Activated T-cell treated with anti-CD3 and anti-CD28 coated beads, Interleukin-2, amount 50 U/mL, for 1 hour (primary cell): Measurements from ENCODE around the gene C6orf52.

Experiments used
- DNase-seq: peaks from one replicate; pipeline ENCODE4 v3.0.0-alpha.2; 2020

The C6orf52 gene

DNA sequence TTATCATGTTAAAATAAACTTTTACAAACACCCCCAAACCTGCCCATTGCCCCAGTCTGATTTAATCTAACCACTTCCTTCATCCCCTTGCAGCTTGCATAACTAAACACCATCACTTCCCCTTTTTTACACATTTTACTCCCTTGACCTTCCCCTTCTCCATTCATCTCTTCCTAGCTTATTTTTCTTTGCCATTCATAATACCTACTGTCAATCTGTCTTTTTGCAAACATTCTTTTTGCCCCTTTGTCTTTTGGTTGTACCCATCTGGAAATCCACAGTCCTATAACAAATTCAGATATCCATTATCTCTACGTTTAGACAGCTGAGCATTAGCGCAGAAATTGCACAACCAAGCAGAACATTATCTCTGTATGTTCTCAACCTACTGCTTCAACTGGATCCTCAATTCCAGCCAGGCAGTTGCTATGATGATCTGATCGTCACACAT lies 51.2 kb downstream of the C6orf52 start:
- DNase-seq: no peak

GRCh38 chr6:10641528-10641927 lies 52.9 kb downstream of the C6orf52 start:
- DNase-seq: no peak

GRCh38 chr6:10640412-10640811 lies 54.0 kb downstream of the C6orf52 start:
- DNase-seq: no peak

DNA sequence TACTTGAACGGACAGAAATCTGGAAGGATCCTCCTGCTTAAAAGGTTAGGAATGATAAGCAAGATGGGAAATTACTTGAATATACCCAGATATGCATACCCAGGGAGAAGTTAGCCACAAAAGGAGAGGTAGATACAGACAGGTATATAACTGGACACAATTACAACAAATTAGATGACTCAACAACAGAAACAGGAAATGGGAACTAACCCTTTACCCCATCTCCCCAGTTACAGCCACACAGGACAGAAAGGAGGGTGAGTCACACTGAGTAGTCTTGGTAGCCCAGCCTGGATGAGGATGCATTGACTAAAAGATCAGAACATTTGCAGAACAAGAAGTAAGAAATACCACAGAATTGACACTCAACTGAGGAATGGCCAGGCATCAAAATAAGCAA lies 61.2 kb downstream of the C6orf52 start:
- no peak for DNase-seq

DNA sequence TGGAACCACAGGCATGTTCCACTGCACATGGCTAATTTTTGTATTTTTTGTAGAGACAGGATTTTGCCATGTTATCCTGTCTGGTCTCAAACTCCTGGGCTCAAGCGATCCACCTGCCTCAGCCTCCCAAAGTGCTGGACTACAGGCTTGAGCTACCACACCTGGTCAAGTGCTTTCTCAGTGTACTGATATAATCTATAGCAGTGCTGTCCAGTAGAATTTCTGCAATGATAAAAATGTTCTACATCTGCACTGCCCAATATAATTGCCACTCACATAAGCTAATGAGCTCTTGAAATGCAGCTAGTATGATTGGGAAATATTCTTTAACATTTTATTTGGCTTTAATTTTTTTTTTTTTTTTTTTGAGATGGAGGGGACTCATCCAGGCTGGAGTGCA lies 64.2 kb downstream of the C6orf52 start:
- no peak for DNase-seq

- DNase-seq: no peak
These were observed 66.6 kb downstream of the C6orf52 start for GRCh38 chr6:10627800-10628199.

DNA sequence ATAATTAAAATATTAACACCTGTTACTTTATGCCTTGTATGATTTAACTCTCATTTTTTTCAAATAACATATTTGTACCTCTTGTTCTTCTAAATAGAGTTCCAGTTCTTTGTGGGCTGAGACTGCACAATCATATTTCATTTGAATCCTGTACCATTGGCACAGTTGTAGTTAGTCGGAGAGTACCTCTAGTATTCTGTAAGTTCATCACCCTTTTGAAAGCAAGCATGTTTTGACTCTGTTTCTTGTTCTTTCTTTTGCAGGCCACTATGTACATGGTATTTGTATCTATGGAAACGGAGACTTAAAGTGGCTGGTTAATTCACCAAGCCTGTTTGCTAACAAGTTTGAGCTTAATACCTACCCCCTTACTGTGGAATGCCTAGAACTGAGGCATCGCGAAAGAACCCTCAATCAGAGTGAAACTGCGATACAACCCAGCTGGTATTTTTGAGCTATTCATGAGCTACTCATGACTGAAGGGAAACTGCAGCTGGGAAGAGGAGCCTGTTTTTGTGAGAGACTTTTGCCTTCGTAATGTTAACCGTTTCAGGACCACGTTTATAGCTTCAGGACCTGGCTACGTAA lies 68.2 kb downstream of the C6orf52 start:
- no peak for DNase-seq

DNA sequence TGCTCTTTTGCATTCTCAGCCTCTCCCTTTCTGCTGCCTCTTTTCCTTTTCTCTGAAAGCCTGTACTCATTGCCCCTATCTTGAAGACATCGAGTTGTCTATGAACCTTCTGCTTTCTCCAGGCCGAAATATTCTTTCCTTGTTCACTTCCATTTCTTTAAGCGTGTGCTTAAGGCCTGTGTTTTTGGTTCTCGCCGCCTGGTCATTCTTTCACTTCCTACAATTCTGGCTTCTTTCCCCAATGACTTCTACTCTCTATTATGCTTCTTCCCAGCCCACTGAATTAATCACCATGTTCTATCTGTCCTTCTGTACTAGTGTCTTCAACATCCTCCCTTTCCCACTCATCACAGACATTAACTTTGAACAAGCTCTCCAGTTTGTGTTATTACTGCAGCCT lies 69.6 kb downstream of the C6orf52 start:
- DNase-seq: no peak

GRCh38 chr6:10621847-10622246 lies 72.6 kb downstream of the C6orf52 start:
- DNase-seq: no peak
